ENCODE data around the gene ZDHHC14.

DNA sequence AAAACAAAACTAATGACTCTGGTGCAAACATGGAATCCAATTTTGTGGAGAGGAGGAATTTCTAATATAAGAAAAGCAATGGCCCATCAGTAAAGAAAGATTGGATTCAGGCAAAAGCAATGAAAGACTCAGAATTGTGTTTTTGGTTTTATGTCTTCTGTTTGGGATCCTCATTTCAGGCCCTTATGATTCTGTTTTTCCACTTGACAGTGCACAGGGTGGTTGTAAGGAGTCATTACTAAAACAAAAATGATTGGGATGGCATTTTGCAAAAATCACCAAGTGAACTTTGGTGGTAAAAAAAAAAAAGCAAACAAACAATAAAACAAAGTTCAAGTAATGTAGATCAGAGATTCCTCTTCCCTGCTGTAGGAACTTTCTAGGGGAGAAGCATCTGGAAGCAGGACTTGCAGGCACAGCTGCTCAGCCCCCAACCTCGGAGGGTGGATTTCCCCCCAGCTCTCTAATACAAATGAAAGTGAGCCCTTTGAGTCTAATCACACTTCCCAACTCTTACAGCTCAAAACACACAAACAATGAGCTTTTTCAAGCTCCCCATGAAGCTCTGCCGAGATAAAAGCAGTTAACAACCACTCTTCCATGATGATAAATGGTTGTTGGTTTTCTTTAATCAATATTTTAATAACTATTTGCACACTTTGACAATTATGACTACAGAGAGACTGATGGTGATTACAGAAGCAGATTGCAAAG, 177.7 kb downstream of the ZDHHC14 start:
- TF ChIP-seq CEBPB (IDR thresholded peaks at IDR 0.05): no peak
- no peak for TF ChIP-seq EP300 (IDR thresholded peaks at IDR 0.05; ENCODE audit: borderline replicate concordance)
- TF ChIP-seq, protein P1, sequence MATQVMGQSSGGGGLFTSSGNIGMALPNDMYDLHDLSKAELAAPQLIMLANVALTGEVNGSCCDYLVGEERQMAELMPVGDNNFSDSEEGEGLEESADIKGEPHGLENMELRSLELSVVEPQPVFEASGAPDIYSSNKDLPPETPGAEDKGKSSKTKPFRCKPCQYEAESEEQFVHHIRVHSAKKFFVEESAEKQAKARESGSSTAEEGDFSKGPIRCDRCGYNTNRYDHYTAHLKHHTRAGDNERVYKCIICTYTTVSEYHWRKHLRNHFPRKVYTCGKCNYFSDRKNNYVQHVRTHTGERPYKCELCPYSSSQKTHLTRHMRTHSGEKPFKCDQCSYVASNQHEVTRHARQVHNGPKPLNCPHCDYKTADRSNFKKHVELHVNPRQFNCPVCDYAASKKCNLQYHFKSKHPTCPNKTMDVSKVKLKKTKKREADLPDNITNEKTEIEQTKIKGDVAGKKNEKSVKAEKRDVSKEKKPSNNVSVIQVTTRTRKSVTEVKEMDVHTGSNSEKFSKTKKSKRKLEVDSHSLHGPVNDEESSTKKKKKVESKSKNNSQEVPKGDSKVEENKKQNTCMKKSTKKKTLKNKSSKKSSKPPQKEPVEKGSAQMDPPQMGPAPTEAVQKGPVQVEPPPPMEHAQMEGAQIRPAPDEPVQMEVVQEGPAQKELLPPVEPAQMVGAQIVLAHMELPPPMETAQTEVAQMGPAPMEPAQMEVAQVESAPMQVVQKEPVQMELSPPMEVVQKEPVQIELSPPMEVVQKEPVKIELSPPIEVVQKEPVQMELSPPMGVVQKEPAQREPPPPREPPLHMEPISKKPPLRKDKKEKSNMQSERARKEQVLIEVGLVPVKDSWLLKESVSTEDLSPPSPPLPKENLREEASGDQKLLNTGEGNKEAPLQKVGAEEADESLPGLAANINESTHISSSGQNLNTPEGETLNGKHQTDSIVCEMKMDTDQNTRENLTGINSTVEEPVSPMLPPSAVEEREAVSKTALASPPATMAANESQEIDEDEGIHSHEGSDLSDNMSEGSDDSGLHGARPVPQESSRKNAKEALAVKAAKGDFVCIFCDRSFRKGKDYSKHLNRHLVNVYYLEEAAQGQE (IDR thresholded peaks at IDR 0.05; ENCODE audit: low read depth): no peak
- TF ChIP-seq TAF1 (IDR thresholded peaks at IDR 0.05; ENCODE audit: low read depth): no peak
- TF ChIP-seq TCF12 (IDR thresholded peaks at IDR 0.05; ENCODE audit: low read depth): no peak
- no peak for TF ChIP-seq RAD21 (IDR thresholded peaks at IDR 0.05; ENCODE audit: low read depth)
- TF ChIP-seq, protein P2, sequence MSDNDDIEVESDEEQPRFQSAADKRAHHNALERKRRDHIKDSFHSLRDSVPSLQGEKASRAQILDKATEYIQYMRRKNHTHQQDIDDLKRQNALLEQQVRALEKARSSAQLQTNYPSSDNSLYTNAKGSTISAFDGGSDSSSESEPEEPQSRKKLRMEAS (IDR thresholded peaks at IDR 0.05): no peak
- no peak for TF ChIP-seq YY1 (IDR thresholded peaks at IDR 0.05; ENCODE audit: low read depth)
- no peak for TF ChIP-seq NFIC (IDR thresholded peaks at IDR 0.05)
- no peak for TF ChIP-seq EGR1 (IDR thresholded peaks at IDR 0.05)
- TF ChIP-seq CREB1 (IDR thresholded peaks at IDR 0.05; ENCODE audit: low read depth): no peak
- TF ChIP-seq, protein P3, sequence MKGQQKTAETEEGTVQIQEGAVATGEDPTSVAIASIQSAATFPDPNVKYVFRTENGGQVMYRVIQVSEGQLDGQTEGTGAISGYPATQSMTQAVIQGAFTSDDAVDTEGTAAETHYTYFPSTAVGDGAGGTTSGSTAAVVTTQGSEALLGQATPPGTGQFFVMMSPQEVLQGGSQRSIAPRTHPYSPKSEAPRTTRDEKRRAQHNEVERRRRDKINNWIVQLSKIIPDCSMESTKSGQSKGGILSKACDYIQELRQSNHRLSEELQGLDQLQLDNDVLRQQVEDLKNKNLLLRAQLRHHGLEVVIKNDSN (IDR thresholded peaks at IDR 0.05): no peak
